GM19467 (cell line): ENCODE results near the gene THSD1.
"Not testable (repeated sequence)": the region's sequence is repeated elsewhere in the genome, so short reads cannot be mapped to it uniquely, and the experiment has no call there.

ENCODE experiments used
- ATAC-seq: cut with Tn5 transposase; IDR thresholded peaks from one replicate; pipeline ENCODE4 v1.9.1; 2021; ENCODE audit warnings: mild to moderate bottlenecking, moderate library complexity; ENCODE audit not compliant: unreplicated experiment

The THSD1 gene

GRCh38 chr13:52412128-52412527 is 6.2 kb upstream of the THSD1 start:
- no peak for ATAC-seq

- peak; percentile 87 for ATAC-seq
Measured at GRCh38 chr13:52411629-52412028, 5.7 kb upstream of the THSD1 start.

GRCh38 chr13:52408071-52408658 is 2.2 kb upstream of the THSD1 start:
- not testable (repeated sequence) for ATAC-seq

GRCh38 chr13:52407436-52407835 is 1.5 kb upstream of the THSD1 start:
- ATAC-seq, result not testable (repeated sequence)

GRCh38 chr13:52406629-52407028 is 657 bp upstream of the THSD1 start:
- ATAC-seq, result no peak

- no peak for ATAC-seq
Measured at GRCh38 chr13:52405369-52405766, 604 bp downstream of the THSD1 start.

GRCh38 chr13:52399708-52400107 is 6.3 kb downstream of the THSD1 start:
- ATAC-seq, result no peak

- no peak for ATAC-seq
Measured at GRCh38 chr13:52399046-52399445, 6.9 kb downstream of the THSD1 start.

GRCh38 chr13:52395704-52396103 is 10.3 kb downstream of the THSD1 start:
- no peak for ATAC-seq

GRCh38 chr13:52394586-52394985 is 11.4 kb downstream of the THSD1 start:
- ATAC-seq, result no peak

- no peak for ATAC-seq
Measured at GRCh38 chr13:52393572-52394357, 12.2 kb downstream of the THSD1 start.

- ATAC-seq, result no peak
Measured at GRCh38 chr13:52387721-52388120, 18.3 kb downstream of the THSD1 start.

- no peak for ATAC-seq
Measured at GRCh38 chr13:52385870-52386269, 20.1 kb downstream of the THSD1 start.

- ATAC-seq, result no peak
Measured at GRCh38 chr13:52383366-52383765, 22.6 kb downstream of the THSD1 start.

- ATAC-seq, result no peak
Measured at GRCh38 chr13:52378312-52378711, 27.7 kb downstream of the THSD1 start.

GRCh38 chr13:52377898-52378297 is 28.1 kb downstream of the THSD1 start:
- no peak for ATAC-seq

- ATAC-seq, result no peak
Measured at GRCh38 chr13:52374873-52375411, 31.0 kb downstream of the THSD1 start.

GRCh38 chr13:52374389-52374788 is 31.6 kb downstream of the THSD1 start:
- ATAC-seq, result no peak

- not testable (repeated sequence) for ATAC-seq
Measured at GRCh38 chr13:52373277-52373676, 32.7 kb downstream of the THSD1 start.

GRCh38 chr13:52371736-52372247 is 34.2 kb downstream of the THSD1 start:
- ATAC-seq, result no peak

GRCh38 chr13:52366291-52366690 is 39.7 kb downstream of the THSD1 start:
- ATAC-seq, result no peak
